Measurements from ENCODE around the gene SUMO2. TPM values are rescaled to one million over a fixed set of nuclear protein-coding genes. Genes with fewer than 3 reads are reported as not detected.

SUMO2 gene
- total and polyA plus RNA-seq, 9 of the 15 experiments (the other 6 are each of a cell fraction or from before 2014, with no cell fraction given): 157 to 733 (median 419) TPM

DNA sequence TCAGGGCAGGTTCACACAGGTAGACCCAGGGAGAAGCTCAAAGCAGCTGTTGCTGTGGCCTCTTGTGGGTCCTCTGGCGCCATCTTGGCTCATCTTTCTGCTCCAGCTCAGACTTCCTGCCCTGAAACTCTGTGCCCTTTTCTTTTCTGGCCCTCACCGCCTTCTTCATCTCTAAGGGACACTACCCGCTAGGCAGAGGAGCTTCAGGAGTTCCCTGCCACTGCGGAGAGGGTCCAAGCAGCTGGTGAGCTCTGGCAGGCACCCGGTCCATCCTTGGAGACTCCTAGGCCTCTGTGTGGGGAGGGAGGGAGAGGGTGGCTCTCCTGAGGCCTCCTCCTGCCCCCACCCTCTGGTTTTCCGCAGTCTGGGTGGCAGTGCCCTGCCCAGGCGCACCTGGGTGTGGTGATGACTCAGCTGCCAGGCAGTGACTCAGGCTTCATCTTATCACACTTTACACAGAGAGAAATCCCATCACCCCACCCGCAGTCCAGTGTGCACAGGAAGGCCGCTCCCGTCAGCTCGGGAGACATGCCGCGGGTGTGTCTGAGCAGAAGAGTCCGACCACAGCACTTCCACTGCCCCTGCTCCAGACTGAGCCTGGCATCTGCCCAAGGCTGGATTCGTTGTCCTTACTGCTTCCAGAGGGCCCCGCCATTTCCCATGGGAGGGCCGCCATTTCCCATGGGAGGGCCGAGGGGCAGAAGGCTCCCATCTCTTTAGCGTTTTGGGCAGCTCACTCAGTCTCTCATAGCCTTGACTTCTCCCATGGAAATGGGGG, 58.5 kb downstream of the SUMO2 start (continued):
- TF ChIP-seq WHSC1 (IDR thresholded peaks at IDR 0.05; ENCODE audit: low read length) (no peak), HNRNPH1 (optimal IDR thresholded peaks at IDR 0.05; ENCODE audit: low read depth, low read length) (no peak), SIN3A (IDR thresholded peaks at IDR 0.05; ENCODE audit: borderline replicate concordance in 2 of 2, control insufficient read depth in 1 of 2, low read depth in 2 of 2, low read length in 2 of 2) (no peak; a peak in 1 of 4 replicates), ZNF445 (CRISPR knock-in tag; IDR thresholded peaks at IDR 0.05; ENCODE audit: low read depth) (no peak), PTRF (tag; IDR thresholded peaks at IDR 0.05) (peak; percentile 54; the same call in 1 of the 2 replicates), RAD21 (CRISPR knock-in tag; conservative IDR thresholded peaks at IDR 0.05 in 1 of 2, IDR thresholded peaks at IDR 0.05 in 1 of 2) (peak in 1 of 2 experiments; percentile 16; a peak in 1 of 4 replicates), DDX20 (tag; IDR thresholded peaks at IDR 0.05; ENCODE audit: low read depth) (no peak), KDM2B (CRISPR knock-in tag; IDR thresholded peaks at IDR 0.05) (no peak), NFIC (IDR thresholded peaks at IDR 0.05) (peak; percentile 72), POLR2AphosphoS2 (IDR thresholded peaks at IDR 0.05; ENCODE audit: low read length) (no peak), ZNF165 (CRISPR knock-in tag; IDR thresholded peaks at IDR 0.05; ENCODE audit: borderline replicate concordance) (0 out of 2 replicates have a peak, but pooled peaks have one; percentile 26), ZNF232 (CRISPR knock-in tag; IDR thresholded peaks at IDR 0.05) (no peak), KLF13 (tag; IDR thresholded peaks at IDR 0.05; ENCODE audit: borderline replicate concordance, low read depth) (no peak), STAT5A (IDR thresholded peaks at IDR 0.05; ENCODE audit: borderline replicate concordance, low read length) (peak; percentile 52; the same call in 1 of the 2 replicates), SMARCB1 (IDR thresholded peaks at IDR 0.05; ENCODE audit: insufficient read length, low read depth) (peak; percentile 46), U2AF2 (optimal IDR thresholded peaks at IDR 0.05; ENCODE audit: low read depth, low read length) (no peak), ERF (CRISPR knock-in tag; IDR thresholded peaks at IDR 0.05) (0 out of 2 replicates have a peak, but pooled peaks have one; percentile 38), NR2F6 (CRISPR knock-in tag; IDR thresholded peaks at IDR 0.05) (no peak), EZH2 (IDR thresholded peaks at IDR 0.05; ENCODE audit: borderline replicate concordance, low read depth, low read length) (no peak), SP1 (CRISPR knock-in tag; IDR thresholded peaks at IDR 0.05) (0 out of 2 replicates have a peak, but pooled peaks have one; percentile 41), SNRNP70 (optimal IDR thresholded peaks at IDR 0.05; ENCODE audit: low read depth, low read length) (no peak), NFATC3 (IDR thresholded peaks at IDR 0.05) (no peak)
- TF ChIP-seq, protein P1, sequence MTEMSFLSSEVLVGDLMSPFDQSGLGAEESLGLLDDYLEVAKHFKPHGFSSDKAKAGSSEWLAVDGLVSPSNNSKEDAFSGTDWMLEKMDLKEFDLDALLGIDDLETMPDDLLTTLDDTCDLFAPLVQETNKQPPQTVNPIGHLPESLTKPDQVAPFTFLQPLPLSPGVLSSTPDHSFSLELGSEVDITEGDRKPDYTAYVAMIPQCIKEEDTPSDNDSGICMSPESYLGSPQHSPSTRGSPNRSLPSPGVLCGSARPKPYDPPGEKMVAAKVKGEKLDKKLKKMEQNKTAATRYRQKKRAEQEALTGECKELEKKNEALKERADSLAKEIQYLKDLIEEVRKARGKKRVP (CRISPR knock-in tag; IDR thresholded peaks at IDR 0.05): no peak
- TF ChIP-seq, protein P2, sequence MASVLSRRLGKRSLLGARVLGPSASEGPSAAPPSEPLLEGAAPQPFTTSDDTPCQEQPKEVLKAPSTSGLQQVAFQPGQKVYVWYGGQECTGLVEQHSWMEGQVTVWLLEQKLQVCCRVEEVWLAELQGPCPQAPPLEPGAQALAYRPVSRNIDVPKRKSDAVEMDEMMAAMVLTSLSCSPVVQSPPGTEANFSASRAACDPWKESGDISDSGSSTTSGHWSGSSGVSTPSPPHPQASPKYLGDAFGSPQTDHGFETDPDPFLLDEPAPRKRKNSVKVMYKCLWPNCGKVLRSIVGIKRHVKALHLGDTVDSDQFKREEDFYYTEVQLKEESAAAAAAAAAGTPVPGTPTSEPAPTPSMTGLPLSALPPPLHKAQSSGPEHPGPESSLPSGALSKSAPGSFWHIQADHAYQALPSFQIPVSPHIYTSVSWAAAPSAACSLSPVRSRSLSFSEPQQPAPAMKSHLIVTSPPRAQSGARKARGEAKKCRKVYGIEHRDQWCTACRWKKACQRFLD (CRISPR knock-in tag; IDR thresholded peaks at IDR 0.05): peak; percentile 52; the same call in 1 of the 2 replicates

Data from K562 (cell line).